ENCODE results near the gene ZNF182. TPM values are rescaled to one million over a fixed set of nuclear protein-coding genes. Genes with fewer than 3 reads are reported as not detected.

The ZNF182 gene
- total and polyA plus RNA-seq, 8 donors = 1.8 to 6.2 (median 2.8) TPM

- Histone ChIP-seq H3K4me3 (peak overlapping the region; percentile 15 to 49 (median 40)), H3K27ac (peak overlapping the region in 3 of 4 donors; percentile 23 to 72 (median 70)), H3K27me3 (no peaks in the 10 kb centered on the region), H3K36me3 (no peaks in the 10 kb centered on the region), H3K9me3 (no peaks in the 10 kb centered on the region), H3K4me1 (no peaks in the 10 kb centered on the region)
- DNase-seq (peak in 4 of 6 donors; percentile 16 to 63 (median 28)), FAIRE-seq (no peak), ATAC-seq (peak; percentile 22 to 51 (median 36))
- TF ChIP-seq CTCF (IDR thresholded peaks at IDR 0.05) = no peak
- intact Hi-C loops (cut with DNase I) = no loop called here
- WGBS, 2 donors = 1 to 26% methylated on average over 17 to 18 of the region's 18 CpGs
These were observed 427 bp downstream of the ZNF182 start for GRCh38 chrX:48003367-48003757.

- 31 to 36% methylated on average over 7 of the region's 7 CpGs for WGBS, 2 donors
- DNase-seq (no peak), ATAC-seq (no peak), FAIRE-seq (no peak)
- no peak for TF ChIP-seq CTCF (IDR thresholded peaks at IDR 0.05)
- intact Hi-C loops (cut with DNase I) = no loop called here
- H3K4me1 ChIP-seq = no peaks in the 10 kb centered on the region
- H3K4me3 ChIP-seq = peak overlapping the region in 3 of 4 donors; percentile 37 to 49 (median 43)
- no peaks in the 10 kb centered on the region for H3K9me3 ChIP-seq
- H3K27me3 ChIP-seq = no peaks in the 10 kb centered on the region
- no peaks in the 10 kb centered on the region for H3K36me3 ChIP-seq
- H3K27ac ChIP-seq = no peak overlapping the region
These were observed 860 bp downstream of the ZNF182 start for GRCh38 chrX:48002929-48003328.

- no peak overlapping the region for H3K27ac ChIP-seq
- H3K4me3 ChIP-seq = no peak overlapping the region
- H3K36me3 ChIP-seq = no peaks in the 10 kb centered on the region
- no peaks in the 10 kb centered on the region for H3K4me1 ChIP-seq
- no peak for TF ChIP-seq CTCF (IDR thresholded peaks at IDR 0.05)
- ATAC-seq (no peak), FAIRE-seq (no peak), DNase-seq (no peak)
- no peaks in the 10 kb centered on the region for H3K27me3 ChIP-seq
- intact Hi-C loops (cut with DNase I) = no loop called here
- H3K9me3 ChIP-seq = no peaks in the 10 kb centered on the region
- WGBS, 2 donors = 60 to 64% methylated on average over 3 of the region's 3 CpGs
These were observed 1.5 kb downstream of the ZNF182 start for GRCh38 chrX:48002319-48002718.

- no peaks in the 10 kb centered on the region for H3K4me1 ChIP-seq
- DNase-seq = no peak
- 68 to 72% methylated on average over 3 of the region's 3 CpGs for WGBS, 2 donors
- intact Hi-C loops (cut with DNase I) = no loop called here
- no peak for FAIRE-seq
- TF ChIP-seq CTCF (IDR thresholded peaks at IDR 0.05) = no peak
- no peaks in the 10 kb centered on the region for H3K9me3 ChIP-seq
- no peak overlapping the region for H3K4me3 ChIP-seq
- no peaks in the 10 kb centered on the region for H3K27me3 ChIP-seq
- no peak overlapping the region for H3K27ac ChIP-seq
- no peaks in the 10 kb centered on the region for H3K36me3 ChIP-seq
- ATAC-seq = no peak
These were observed 2.5 kb downstream of the ZNF182 start for GRCh38 chrX:48001260-48001659.

- FAIRE-seq (no peak), DNase-seq (peak in 4 of 6 donors; percentile 34 to 53 (median 40)), ATAC-seq (peak; percentile 87 to 97 (median 95))
- TF ChIP-seq CTCF (IDR thresholded peaks at IDR 0.05) = no peak
- WGBS, 2 donors = 32 to 47% methylated on average over 2 of the region's 2 CpGs
- Histone ChIP-seq H3K36me3 (no peaks in the 10 kb centered on the region), H3K27me3 (no peaks in the 10 kb centered on the region), H3K4me1 (no peaks in the 10 kb centered on the region), H3K9me3 (no peaks in the 10 kb centered on the region), H3K27ac (peak overlapping the region; percentile 13 to 64 (median 30)), H3K4me3 (no peak overlapping the region)
- intact Hi-C loops (cut with DNase I) = no loop called here
These were observed 11.1 kb downstream of the ZNF182 start for GRCh38 chrX:47992669-47993068.

Measured in pancreas (tissue), 10 donors.